Sigmoid colon (tissue), 7 donors: ENCODE measurements around the gene ZNF213. TPM values are rescaled to one million over a fixed set of nuclear protein-coding genes. Genes with fewer than 3 reads are reported as not detected.
"Not testable (repeated sequence)": the region's sequence is repeated elsewhere in the genome, so short reads cannot be mapped to it uniquely, and the experiment has no call there.

Source experiments
- DNase-seq: peaks from one replicate; pipeline ENCODE4 v3.0.0-alpha.2; 2019
- H3K27ac ChIP-seq, 4 donors: fragments of 200-600 bp; sonication (generic); one replicate each; pipeline ENCODE4 v1.5.1; 2016 to 2019; ENCODE audit warnings: mild to moderate bottlenecking in 1 of 4
- H3K27me3 ChIP-seq, 3 donors: fragments of 200-600 bp; sonication (generic); one replicate each; pipeline ENCODE4 v1.5.1; 2019; ENCODE audit warnings: mild to moderate bottlenecking in 1 of 3
- H3K36me3 ChIP-seq, 4 donors: fragments of 200-600 bp; sonication (generic); one replicate each; pipeline ENCODE4 v1.5.1; 2016 to 2019
- H3K4me1 ChIP-seq, 4 donors: fragments of 200-600 bp; sonication (generic); one replicate each; pipeline ENCODE4 v1.5.1; 2017 to 2019
- H3K4me3 ChIP-seq, 4 donors: fragments of 200-600 bp; sonication (generic); one replicate each; pipeline ENCODE4 v1.5.1; 2017 to 2019; ENCODE audit warnings: mild to moderate bottlenecking in 2 of 4, moderate library complexity in 1 of 4
- H3K9me3 ChIP-seq, 4 donors: fragments of 200-600 bp in 3 of 4; sonication (generic) in 3 of 4; one replicate each; pipeline versions ENCODE4 v1.5.1 to v1.6.1; 2013 to 2019
- CTCF ChIP-seq, 4 experiments: fragments of 450-650 bp in 3 of 4; fragments of 200-600 bp in 1 of 4; IDR thresholded peaks; one replicate each; pipeline ENCODE4 v1.5.1; 2016 to 2019; ENCODE audit warnings: antibody characterized with exemption in 4 of 4, mild to moderate bottlenecking in 3 of 4, moderate library complexity in 2 of 4
- EP300 ChIP-seq, 4 donors: sonication (generic); formaldehyde crosslinking; IDR thresholded peaks; one replicate each; pipeline ENCODE4 v1.6.1; 2017; ENCODE audit warnings: antibody characterized with exemption in 4 of 4
- POLR2A ChIP-seq, 2 donors: fragments of 450-650 bp; IDR thresholded peaks; one replicate each; pipeline ENCODE4 v1.6.1; 2016; ENCODE audit warnings: antibody characterized with exemption in 2 of 2, mild to moderate bottlenecking in 2 of 2, moderate library complexity in 2 of 2
- POLR2AphosphoS5 ChIP-seq, 4 donors: sonication (generic); formaldehyde crosslinking; IDR thresholded peaks; one replicate each; pipeline ENCODE4 v1.6.1; 2017; ENCODE audit warnings: antibody characterized with exemption in 4 of 4
- WGBS, 2 donors: extraction: QIAGEN DNeasy Blood & Tissue Kit; methylation state at CpG; one replicate each; pipeline ENCODE4 v1.1.7; 2013; 5-methylcytosine and 5-hydroxymethylcytosine counted together
- intact Hi-C: fragments of 100-400 bp; cut with DNase I; formaldehyde crosslinking; loops from one replicate; pipeline ENCODE4 v1.15.1; 2023
- polyA plus RNA-seq, 3 donors: library from polyadenylated mRNA; stranded (reverse); fragments of 200-250 nt; gene quantifications; one replicate each; pipeline ENCODE4 v1.2.3, GENCODE V29; 2013
- total RNA-seq, 4 donors: library from RNA; depleted of rRNA; stranded (reverse); fragments of >200 nt; gene quantifications; one replicate each; pipeline ENCODE4 v1.1.0, GENCODE V29; 2016
- donor health status: healthy with polysubstance abuse.
- donor health status: Bipolar disorder and iron deficiency.
- donor health status: healthy.

ZNF213 gene
- total and polyA plus RNA-seq, 7 donors: 2.6 to 11.3 (median 7.2) TPM

- no peaks in the 10 kb centered on the region for H3K9me3 ChIP-seq
- DNase-seq: no peak
- 3 to 9% methylated on average over 7 of the region's 7 CpGs for WGBS, 2 donors
- peaks cover 0 to 41% (median 38%) of the 10 kb centered on the region in 4 donors for H3K4me1 ChIP-seq
- peaks cover 2 to 30% (median 5%) of the 10 kb centered on the region in 4 donors for H3K36me3 ChIP-seq
- peak overlapping the region; percentile 80 to 92 (median 84) for H3K4me3 ChIP-seq
- intact Hi-C loops: no loop called here
- H3K27me3 ChIP-seq: no peaks in the 10 kb centered on the region
- H3K27ac ChIP-seq: peak overlapping the region; percentile 92 to 98 (median 97)
- TF ChIP-seq CTCF (IDR thresholded peaks at IDR 0.05): no peak
- TF ChIP-seq POLR2AphosphoS5 (IDR thresholded peaks at IDR 0.05): no peak
- TF ChIP-seq POLR2A (IDR thresholded peaks at IDR 0.05): no peak
- no peak for TF ChIP-seq EP300 (IDR thresholded peaks at IDR 0.05)
These were observed 985 bp upstream of the ZNF213 start for GRCh38 chr16:3133844-3134243.

GRCh38 chr16:3135126-3135715 lies 392 bp downstream of the ZNF213 start:
- 0 to 1% methylated on average over 43 of the region's 43 CpGs for WGBS, 2 donors
- intact Hi-C loops: no loop called here
- H3K4me1 ChIP-seq: peaks cover 0 to 29% (median 26%) of the 10 kb centered on the region in 4 donors
- TF ChIP-seq EP300 (IDR thresholded peaks at IDR 0.05) (no peak), POLR2AphosphoS5 (IDR thresholded peaks at IDR 0.05) (no peak), CTCF (IDR thresholded peaks at IDR 0.05) (no peak), POLR2A (IDR thresholded peaks at IDR 0.05) (no peak)
- peak overlapping the region; percentile 80 to 92 (median 84) for H3K4me3 ChIP-seq
- no peaks in the 10 kb centered on the region for H3K27me3 ChIP-seq
- H3K36me3 ChIP-seq: peaks cover 5 to 44% (median 9%) of the 10 kb centered on the region in 4 donors
- H3K9me3 ChIP-seq: no peaks in the 10 kb centered on the region
- H3K27ac ChIP-seq: peak overlapping the region; percentile 92 to 98 (median 97)
- no peak for DNase-seq

- intact Hi-C loops: no loop called here
- DNase-seq: peak; percentile 61
- Histone ChIP-seq H3K9me3 (no peaks in the 10 kb centered on the region), H3K4me3 (no peak overlapping the region), H3K36me3 (peaks cover 7 to 53% (median 13%) of the 10 kb centered on the region in 4 donors), H3K27ac (no peak overlapping the region), H3K4me1 (peaks cover 0 to 29% (median 26%) of the 10 kb centered on the region in 4 donors), H3K27me3 (no peaks in the 10 kb centered on the region)
- TF ChIP-seq POLR2A (IDR thresholded peaks at IDR 0.05): no peak
- WGBS, 2 donors: 96% methylated on average over 13 of the region's 13 CpGs
These were observed 2.4 kb downstream of the ZNF213 start for GRCh38 chr16:3137267-3137666.

GRCh38 chr16:3138342-3138741 lies 3.5 kb downstream of the ZNF213 start:
- peaks cover 7 to 61% (median 16%) of the 10 kb centered on the region in 4 donors for H3K36me3 ChIP-seq
- TF ChIP-seq CTCF (IDR thresholded peaks at IDR 0.05) (no peak), POLR2A (IDR thresholded peaks at IDR 0.05) (no peak), POLR2AphosphoS5 (IDR thresholded peaks at IDR 0.05) (no peak), EP300 (IDR thresholded peaks at IDR 0.05) (no peak)
- peaks cover 0 to 27% (median 20%) of the 10 kb centered on the region in 4 donors for H3K4me1 ChIP-seq
- no peaks in the 10 kb centered on the region for H3K9me3 ChIP-seq
- intact Hi-C loops: no loop called here
- 93 to 94% methylated on average over 21 of the region's 21 CpGs for WGBS, 2 donors
- no peak overlapping the region for H3K4me3 ChIP-seq
- no peak overlapping the region for H3K27ac ChIP-seq
- no peak for DNase-seq
- no peaks in the 10 kb centered on the region for H3K27me3 ChIP-seq

- Histone ChIP-seq H3K4me3 (no peak overlapping the region), H3K27ac (no peak overlapping the region), H3K36me3 (peaks cover 7 to 61% (median 16%) of the 10 kb centered on the region in 4 donors), H3K9me3 (no peaks in the 10 kb centered on the region), H3K27me3 (no peaks in the 10 kb centered on the region), H3K4me1 (peaks cover 0 to 24% (median 14%) of the 10 kb centered on the region in 4 donors)
- TF ChIP-seq POLR2A (IDR thresholded peaks at IDR 0.05) (no peak), EP300 (IDR thresholded peaks at IDR 0.05) (no peak), POLR2AphosphoS5 (IDR thresholded peaks at IDR 0.05) (no peak), CTCF (IDR thresholded peaks at IDR 0.05) (no peak)
- intact Hi-C loops: no loop called here
- WGBS, 2 donors: 89 to 95% methylated on average over 14 of the region's 14 CpGs
- DNase-seq: no peak
These were observed 4.1 kb downstream of the ZNF213 start for GRCh38 chr16:3138823-3139426.

- H3K9me3 ChIP-seq, intact Hi-C loops, DNase-seq, H3K27me3 ChIP-seq, H3K27ac ChIP-seq, H3K4me3 ChIP-seq: not testable (repeated sequence)
- peaks cover 7 to 61% (median 16%) of the 10 kb centered on the region in 4 donors for H3K36me3 ChIP-seq
- 92 to 93% methylated on average over 9 of the region's 9 CpGs for WGBS, 2 donors
- H3K4me1 ChIP-seq: peaks cover 0 to 20% (median 12%) of the 10 kb centered on the region in 4 donors
These were observed 4.7 kb downstream of the ZNF213 start for GRCh38 chr16:3139561-3139960.
